Stimulated activated memory B cell treated with anti-CD40 and anti-IgM and Interleukin-4, amounts not matched to agents 10 μg/mL and 1 μg/mL and 100 μg/mL, for 72 hours (primary cell): ENCODE data around the gene MAPKAPK5.
"Not testable (repeated sequence)": the region's sequence is repeated elsewhere in the genome, so short reads cannot be mapped to it uniquely, and the experiment has no call there.

ENCODE experiments used
- ATAC-seq: fragments of 150-1000 bp; cut with Tn5 transposase; 2 replicates; pipeline ENCODE4 v1.10.0; 2021
- H3K27ac Mint-ChIP-seq: one replicate; pipeline ENCODE4 v1.8.0; 2022; ENCODE audit warnings: mild to moderate bottlenecking, mixed read lengths
- H3K27me3 Mint-ChIP-seq: one replicate; pipeline ENCODE4 v1.8.0; 2022; ENCODE audit warnings: mixed read lengths
- H3K36me3 Mint-ChIP-seq: one replicate; pipeline ENCODE4 v1.8.0; 2022; ENCODE audit warnings: mixed read lengths
- H3K4me1 Mint-ChIP-seq: one replicate; pipeline ENCODE4 v1.8.0; 2022; ENCODE audit warnings: mixed read lengths
- H3K4me3 Mint-ChIP-seq: one replicate; pipeline ENCODE4 v1.8.0; 2022; ENCODE audit warnings: mild to moderate bottlenecking, moderate library complexity, mixed read lengths
- H3K9me3 Mint-ChIP-seq: one replicate; pipeline ENCODE4 v1.8.0; 2022; ENCODE audit warnings: mixed read lengths

Gene MAPKAPK5

DNA sequence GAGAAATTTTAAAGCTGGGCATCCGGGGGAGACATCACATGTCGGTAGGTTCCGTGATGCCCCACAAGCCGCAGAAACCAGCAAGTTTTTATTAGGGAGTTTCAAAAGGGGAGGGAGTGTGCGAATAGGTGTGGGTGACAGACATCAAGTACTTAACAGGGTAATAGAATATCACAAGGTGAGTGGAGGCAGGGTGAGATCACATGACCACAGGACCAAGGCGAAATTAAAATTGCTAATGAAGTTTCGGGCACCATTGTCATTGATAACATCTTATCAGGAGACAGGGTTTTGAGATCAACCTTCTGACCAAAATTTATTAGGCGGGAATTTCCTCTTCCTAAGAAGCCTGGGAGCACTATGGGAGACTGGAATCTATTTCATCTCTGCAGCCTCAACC lies 21.2 kb upstream of the MAPKAPK5 start:
- H3K4me1 Mint-ChIP-seq, H3K4me3 Mint-ChIP-seq, H3K27ac Mint-ChIP-seq, H3K27me3 Mint-ChIP-seq, H3K9me3 Mint-ChIP-seq, ATAC-seq, H3K36me3 Mint-ChIP-seq: not testable (repeated sequence)

- Mint-ChIP-seq H3K9me3 (peaks cover 5% of the 10 kb centered on the region), H3K27me3 (peaks cover 7% of the 10 kb centered on the region), H3K4me3 (no peak overlapping the region), H3K27ac (no peak overlapping the region), H3K4me1 (no peaks in the 10 kb centered on the region), H3K36me3 (no peaks in the 10 kb centered on the region)
- no peak for ATAC-seq
These were observed 19.1 kb upstream of the MAPKAPK5 start for GRCh38 chr12:111822886-111823285.

DNA sequence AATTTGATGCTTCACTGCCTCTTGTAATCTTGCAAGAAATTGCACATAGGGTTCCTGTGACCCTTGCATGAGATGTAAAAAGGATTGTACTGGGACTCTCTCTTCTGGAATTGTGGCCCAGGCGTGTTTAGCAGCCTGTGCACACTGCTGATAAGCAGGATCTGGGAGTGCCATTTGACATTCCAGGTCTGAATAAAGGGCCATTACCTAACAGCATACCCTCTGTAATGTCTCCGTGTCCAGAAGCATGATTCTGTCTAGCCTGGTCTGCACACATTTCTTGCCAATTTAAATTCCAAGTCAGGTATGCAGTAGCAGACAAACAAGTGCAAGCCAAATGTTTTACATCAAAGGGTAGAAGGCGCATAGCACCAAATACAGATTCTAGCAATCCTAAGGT lies 18.1 kb upstream of the MAPKAPK5 start:
- H3K27ac Mint-ChIP-seq = no peak overlapping the region
- no peak overlapping the region for H3K4me3 Mint-ChIP-seq
- no peaks in the 10 kb centered on the region for H3K36me3 Mint-ChIP-seq
- H3K27me3 Mint-ChIP-seq = peaks cover 7% of the 10 kb centered on the region
- H3K4me1 Mint-ChIP-seq = no peaks in the 10 kb centered on the region
- no peak for ATAC-seq
- peaks cover 5% of the 10 kb centered on the region for H3K9me3 Mint-ChIP-seq

GRCh38 chr12:111824312-111824711 lies 17.7 kb upstream of the MAPKAPK5 start:
- not testable (repeated sequence) for H3K36me3 Mint-ChIP-seq, H3K27me3 Mint-ChIP-seq, H3K4me3 Mint-ChIP-seq, H3K9me3 Mint-ChIP-seq, ATAC-seq, H3K4me1 Mint-ChIP-seq, H3K27ac Mint-ChIP-seq

GRCh38 chr12:111825509-111825908 lies 16.5 kb upstream of the MAPKAPK5 start:
- no peak overlapping the region for H3K4me3 Mint-ChIP-seq
- H3K36me3 Mint-ChIP-seq = no peaks in the 10 kb centered on the region
- H3K27me3 Mint-ChIP-seq = peaks cover 5% of the 10 kb centered on the region
- no peaks in the 10 kb centered on the region for H3K4me1 Mint-ChIP-seq
- peaks cover 3% of the 10 kb centered on the region for H3K9me3 Mint-ChIP-seq
- H3K27ac Mint-ChIP-seq = no peak overlapping the region
- ATAC-seq = no peak

- no peak for ATAC-seq
- Mint-ChIP-seq H3K4me1 (no peaks in the 10 kb centered on the region), H3K27me3 (no peaks in the 10 kb centered on the region), H3K9me3 (no peaks in the 10 kb centered on the region), H3K4me3 (no peak overlapping the region), H3K27ac (no peak overlapping the region), H3K36me3 (no peaks in the 10 kb centered on the region)
These were observed 15.7 kb upstream of the MAPKAPK5 start for GRCh38 chr12:111826316-111826715.

DNA sequence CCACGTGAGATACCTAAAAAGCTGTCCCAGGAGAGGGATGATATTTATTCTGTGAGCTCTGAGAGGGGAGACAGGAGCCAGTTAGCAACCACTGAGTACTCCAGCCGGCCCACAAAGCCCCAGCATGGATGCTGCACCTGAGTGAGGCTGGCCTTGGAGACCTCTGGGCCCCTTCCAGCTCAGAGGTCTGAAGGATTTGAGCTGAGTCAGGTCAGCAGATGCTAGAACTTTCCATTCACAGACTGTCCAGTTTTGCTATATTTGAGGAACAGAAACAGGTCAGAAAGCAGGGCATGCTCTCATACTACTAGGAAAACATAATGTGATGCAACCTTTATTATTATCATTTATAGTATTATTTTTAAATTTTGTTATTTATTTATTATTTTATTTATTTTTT lies 15.0 kb upstream of the MAPKAPK5 start:
- no peak overlapping the region for H3K27ac Mint-ChIP-seq
- no peak for ATAC-seq

DNA sequence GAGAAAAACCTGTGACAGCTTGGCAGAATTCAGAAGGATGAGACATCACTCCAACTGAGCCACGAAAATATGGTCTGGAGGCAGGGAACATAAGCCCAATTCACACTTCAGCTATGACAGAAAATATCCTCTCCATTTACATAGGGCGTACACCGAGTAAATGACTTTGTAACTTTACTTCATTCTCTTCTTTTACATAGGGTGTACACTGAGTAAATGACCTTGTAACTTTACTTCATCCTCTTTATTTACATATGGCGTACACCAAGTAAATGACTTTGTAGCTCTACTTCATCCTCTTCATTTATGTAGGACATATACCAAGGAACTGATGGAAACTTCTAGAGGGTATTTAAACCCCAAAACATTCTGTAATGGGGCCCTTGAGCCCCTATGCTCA lies 14.1 kb upstream of the MAPKAPK5 start:
- ATAC-seq = no peak
- Mint-ChIP-seq H3K27me3 (no peaks in the 10 kb centered on the region), H3K4me3 (no peak overlapping the region), H3K27ac (no peak overlapping the region), H3K36me3 (no peaks in the 10 kb centered on the region), H3K9me3 (peaks cover 2% of the 10 kb centered on the region), H3K4me1 (no peaks in the 10 kb centered on the region)

More for the DNA sequence above, 15.0 kb upstream of the MAPKAPK5 start:
- Mint-ChIP-seq H3K27me3 (no peaks in the 10 kb centered on the region), H3K4me1 (no peaks in the 10 kb centered on the region), H3K9me3 (no peaks in the 10 kb centered on the region), H3K36me3 (no peaks in the 10 kb centered on the region), H3K4me3 (no peak overlapping the region)

GRCh38 chr12:111828338-111828979 lies 13.6 kb upstream of the MAPKAPK5 start:
- no peaks in the 10 kb centered on the region for H3K4me1 Mint-ChIP-seq
- H3K27ac Mint-ChIP-seq = no peak overlapping the region
- peaks cover 2% of the 10 kb centered on the region for H3K9me3 Mint-ChIP-seq
- no peaks in the 10 kb centered on the region for H3K36me3 Mint-ChIP-seq
- H3K27me3 Mint-ChIP-seq = no peaks in the 10 kb centered on the region
- ATAC-seq = no peak
- no peak overlapping the region for H3K4me3 Mint-ChIP-seq

GRCh38 chr12:111829635-111830034 lies 12.4 kb upstream of the MAPKAPK5 start:
- not testable (repeated sequence) for H3K27me3 Mint-ChIP-seq, H3K4me3 Mint-ChIP-seq, ATAC-seq, H3K4me1 Mint-ChIP-seq, H3K36me3 Mint-ChIP-seq, H3K27ac Mint-ChIP-seq, H3K9me3 Mint-ChIP-seq

- not testable (repeated sequence) for H3K27ac Mint-ChIP-seq, ATAC-seq, H3K9me3 Mint-ChIP-seq, H3K4me3 Mint-ChIP-seq, H3K4me1 Mint-ChIP-seq, H3K27me3 Mint-ChIP-seq
- H3K36me3 Mint-ChIP-seq = peaks cover 23% of the 10 kb centered on the region
These were observed 7.2 kb upstream of the MAPKAPK5 start for GRCh38 chr12:111834740-111835386.

DNA sequence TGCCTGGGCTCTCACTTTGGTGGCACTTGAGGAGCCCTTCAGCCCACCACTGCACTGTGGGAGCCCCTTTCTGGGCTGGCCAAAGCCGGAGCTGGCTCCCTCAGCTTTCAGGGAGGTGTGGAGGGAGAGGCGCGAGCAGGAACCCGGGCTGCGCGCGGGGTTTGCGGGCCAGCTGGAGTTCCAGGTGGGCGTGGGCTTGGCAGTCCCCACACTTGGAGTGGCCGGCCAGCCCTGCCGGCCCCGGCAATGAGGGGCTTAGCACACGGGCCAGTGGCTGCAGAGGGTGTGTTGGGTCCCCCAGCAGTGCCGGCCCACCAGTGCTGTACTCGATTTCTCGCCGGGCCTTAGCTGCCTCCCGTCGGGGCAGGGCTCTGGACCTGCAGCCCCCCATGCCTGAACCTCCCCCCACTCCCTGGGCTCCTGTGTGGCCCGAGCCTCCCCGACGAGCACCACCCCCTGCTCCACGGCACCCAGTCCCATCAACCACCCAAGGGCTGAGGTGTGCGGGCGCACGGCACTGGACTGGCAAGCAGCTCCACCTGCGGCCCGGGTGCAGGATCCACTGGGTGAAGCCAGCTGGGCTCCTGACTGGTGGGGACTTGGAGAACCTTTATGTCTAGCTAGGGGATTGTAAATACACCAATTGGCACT lies 6.4 kb upstream of the MAPKAPK5 start:
- peaks cover 31% of the 10 kb centered on the region for H3K36me3 Mint-ChIP-seq
- not testable (repeated sequence) for H3K4me3 Mint-ChIP-seq, H3K27me3 Mint-ChIP-seq, ATAC-seq, H3K27ac Mint-ChIP-seq, H3K9me3 Mint-ChIP-seq
- peaks cover 17% of the 10 kb centered on the region for H3K4me1 Mint-ChIP-seq

GRCh38 chr12:111838353-111838752 lies 3.7 kb upstream of the MAPKAPK5 start:
- ATAC-seq = no peak
- no peaks in the 10 kb centered on the region for H3K27me3 Mint-ChIP-seq
- H3K9me3 Mint-ChIP-seq = no peaks in the 10 kb centered on the region
- no peak overlapping the region for H3K4me3 Mint-ChIP-seq
- peaks cover 34% of the 10 kb centered on the region for H3K4me1 Mint-ChIP-seq
- H3K27ac Mint-ChIP-seq = no peak overlapping the region
- H3K36me3 Mint-ChIP-seq = peaks cover 37% of the 10 kb centered on the region

DNA sequence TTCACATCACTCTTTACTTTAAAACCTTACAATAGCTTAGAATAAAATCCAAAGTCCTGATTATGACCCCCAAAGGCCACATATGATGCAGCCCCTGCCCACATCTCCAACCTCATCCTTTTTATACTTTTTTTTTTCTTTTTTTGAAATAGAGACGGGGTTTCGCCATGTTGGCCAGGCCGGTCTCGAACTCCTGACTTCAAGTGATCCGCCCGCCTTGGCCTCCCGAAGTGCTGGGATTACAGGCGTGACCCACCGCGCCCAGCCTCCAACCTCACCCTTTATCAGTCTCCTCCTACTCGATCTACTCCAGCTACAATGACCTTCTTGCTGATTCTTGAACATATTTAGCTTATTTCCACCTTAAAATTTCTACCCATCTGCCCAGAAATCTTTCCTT lies 1.2 kb upstream of the MAPKAPK5 start:
- no peak for ATAC-seq
- peaks cover 43% of the 10 kb centered on the region for H3K4me1 Mint-ChIP-seq
- no peaks in the 10 kb centered on the region for H3K27me3 Mint-ChIP-seq
- H3K36me3 Mint-ChIP-seq = peaks cover 37% of the 10 kb centered on the region
- H3K9me3 Mint-ChIP-seq = no peaks in the 10 kb centered on the region
- H3K4me3 Mint-ChIP-seq = peak overlapping the region; percentile 96
- H3K27ac Mint-ChIP-seq = peak overlapping the region; percentile 99

DNA sequence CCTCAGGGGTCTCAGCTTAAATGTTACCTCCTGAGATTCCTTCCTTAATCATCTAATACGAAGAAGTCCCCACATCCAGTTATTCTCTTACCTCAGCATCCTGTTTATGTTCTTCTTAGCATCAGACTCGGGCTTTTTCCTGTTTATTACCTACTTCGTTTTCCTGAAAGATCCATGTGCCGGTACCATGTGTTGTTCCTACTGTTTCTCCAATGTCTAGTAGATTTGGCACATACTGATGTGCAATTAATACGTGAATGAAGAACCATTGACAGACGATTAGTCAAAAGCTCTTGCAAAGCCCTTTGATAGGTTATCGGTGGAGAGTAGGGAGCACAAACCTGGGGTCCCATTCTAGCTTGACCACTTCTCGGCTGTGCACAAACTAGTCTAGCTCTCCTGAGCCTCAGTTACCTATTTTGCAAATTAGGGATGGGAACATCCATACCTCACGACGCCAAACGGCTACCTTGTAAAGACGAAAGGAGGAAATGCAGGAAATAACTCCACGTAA lies 735 bp upstream of the MAPKAPK5 start:
- ATAC-seq = no peak
- H3K27me3 Mint-ChIP-seq = no peaks in the 10 kb centered on the region
- no peaks in the 10 kb centered on the region for H3K9me3 Mint-ChIP-seq
- H3K4me3 Mint-ChIP-seq = peak overlapping the region; percentile 96
- peaks cover 37% of the 10 kb centered on the region for H3K36me3 Mint-ChIP-seq
- H3K4me1 Mint-ChIP-seq = peaks cover 43% of the 10 kb centered on the region
- H3K27ac Mint-ChIP-seq = peak overlapping the region; percentile 99
